PC-3 (cell line): Measurements from ENCODE around the gene ZNF672.

Experiments
- CTCF ChIP-seq: fragments of 300-600 bp; sonication (generic); conservative IDR thresholded peaks from 2 replicates; pipeline ENCODE4 v1.5.1; 2017; ENCODE audit warnings: antibody characterized with exemption, low read depth, mild to moderate bottlenecking, low read length
- EZH2 ChIP-seq: fragments of 300-600 bp; sonication (generic); IDR thresholded peaks from one replicate; pipeline ENCODE4 v1.6.1; 2017; ENCODE audit warnings: antibody characterized with exemption, mild to moderate bottlenecking, low read length; ENCODE audit not compliant: unreplicated experiment

- TF ChIP-seq CTCF (peak; percentile 27; the same call in 1 of the 2 replicates), EZH2 (no peak)
Observed at GRCh38 chr1:248820041-248820585, 17.9 kb upstream of the ZNF672 start.
